Epithelial cell of proximal tubule (primary cell): ENCODE results near the gene CHCHD10. TPM values are rescaled to one million over a fixed set of nuclear protein-coding genes. Genes with fewer than 3 reads are reported as not detected.

Source experiments
- total RNA-seq: library from RNA; depleted of rRNA; stranded (reverse); fragments of >200 nt; gene quantifications from 2 replicates; pipeline ENCODE4 v1.2.3, GENCODE V29; 2015

Gene CHCHD10
- total RNA-seq, 1 donor from 2014 or later: 37.1 TPM

Other genes with a start within 250 kb of the CHCHD10 start
- gene IGLL1, start 187.7 kb downstream of the CHCHD10 start, total RNA-seq: not detected in 2 replicates
- gene DRICH1, start 135.7 kb downstream of the CHCHD10 start, total RNA-seq: not detected in 2 replicates
- gene RGL4, start 77.0 kb downstream of the CHCHD10 start, total RNA-seq: not detected in 2 replicates
- 2.2 and 2.5 TPM in 2 replicates for gene ZNF70, start 16.9 kb downstream of the CHCHD10 start, total RNA-seq
- not detected in 2 replicates for gene VPREB3, start 13.5 kb downstream of the CHCHD10 start, total RNA-seq
- gene C22orf15, start 5.0 kb downstream of the CHCHD10 start, total RNA-seq: 0.36 and 2.1 TPM in 2 replicates
- 11.4 and 22.3 TPM in 2 replicates for gene MMP11, start 4.9 kb upstream of the CHCHD10 start, total RNA-seq
- 150 and 173 TPM in 2 replicates for gene SMARCB1, start 19.0 kb upstream of the CHCHD10 start, total RNA-seq
- gene DERL3, start 71.0 kb upstream of the CHCHD10 start, total RNA-seq: 0.12 and 2.3 TPM in 2 replicates
- gene SLC2A11, start 89.9 kb upstream of the CHCHD10 start, total RNA-seq: 13.1 and 14.3 TPM in 2 replicates
- 901 and 1,073 TPM in 2 replicates for gene MIF, start 126.4 kb upstream of the CHCHD10 start, total RNA-seq
- 2.1 and 8.6 TPM in 2 replicates for gene GSTT2B, start 193.2 kb upstream of the CHCHD10 start, total RNA-seq
- gene DDTL, start 198.9 kb upstream of the CHCHD10 start, total RNA-seq: 2.1 TPM in 1 of 2 replicates, not detected in the other
- 138 and 163 TPM in 2 replicates for gene DDT, start 206.5 kb upstream of the CHCHD10 start, total RNA-seq
- 1.6 TPM in 1 of 2 replicates, not detected in the other for gene GSTT2, start 212.2 kb upstream of the CHCHD10 start, total RNA-seq
- not detected in 2 replicates for gene GSTT4, start 237.5 kb upstream of the CHCHD10 start, total RNA-seq
- gene CABIN1, start 243.3 kb upstream of the CHCHD10 start, total RNA-seq: 21.8 and 34.0 TPM in 2 replicates